Mucosa of descending colon (tissue), 3 donors: ENCODE measurements around the gene DUS4L. TPM values are rescaled to one million over a fixed set of nuclear protein-coding genes. Genes with fewer than 3 reads are reported as not detected.

Experiments
- ATAC-seq: fragments of 200-7000 bp; cut with Tn5 transposase; one replicate; pipeline ENCODE4 v1.9.1; 2020; ENCODE audit warnings: mild to moderate bottlenecking, moderate library complexity
- DNase-seq, 3 donors: peaks; one replicate each; pipeline ENCODE4 v3.0.0-alpha.2; 2020
- H3K36me3 ChIP-seq: fragments of 200-600 bp; one replicate; pipeline ENCODE4 v1.8.0; 2021; ENCODE audit warnings: low read depth, mild to moderate bottlenecking
- H3K4me1 ChIP-seq: fragments of 200-600 bp; one replicate; pipeline ENCODE4 v1.8.0; 2021; ENCODE audit warnings: low read depth, mild to moderate bottlenecking
- H3K4me3 ChIP-seq: fragments of 200-600 bp; one replicate; pipeline ENCODE4 v1.8.0; 2021; ENCODE audit warnings: mild to moderate bottlenecking
- H3K9me3 ChIP-seq: fragments of 200-600 bp; one replicate; pipeline ENCODE4 v1.8.0; 2021; ENCODE audit warnings: mild to moderate bottlenecking
- intact Hi-C, 2 donors: fragments of 100-400 bp; cut with DNase I in 1 of 2; cut with micrococcal nuclease in 1 of 2; formaldehyde crosslinking; loops; one replicate each; pipeline versions ENCODE4 v1.11.0 to v1.11.1; 2022; cut with DNase I, micrococcal nuclease
- total RNA-seq, 3 donors: library from RNA; stranded (reverse); fragmentation: NEBNext Ultra II Directional in 2 of 3; extraction: Animal tissue kit (Norgen Biotek cat#: 25700) in 2 of 3; gene quantifications; one replicate each; pipeline versions ENCODE4 v1.2.1 to v1.2.4, GENCODE V29; 2021 to 2023
- TF ChIP-seq, protein P1 (sequence below): fragments of 200-600 bp; IDR thresholded peaks from one replicate; pipeline ENCODE4 v1.8.0; 2022; ENCODE audit warnings: antibody characterized with exemption, mild to moderate bottlenecking
- donor health status: DM: no; HTN: no; CAD: no; lungs with moderate emphysema.
- donor health status: DM: no; HTN: no; CAD: no.
- donor health status: DM: no; HTN: yes; CAD: no.

Gene DUS4L
- total RNA-seq, 3 donors from 2014 or later, result 5.2 to 7.0 (median 7.0) TPM

- intact Hi-C loops, result no loop called here
- H3K9me3 ChIP-seq, result no peaks in the 10 kb centered on the region
- no peak for DNase-seq
Measured at GRCh38 chr7:107570298-107570697, 6.5 kb downstream of the DUS4L start.

DNA sequence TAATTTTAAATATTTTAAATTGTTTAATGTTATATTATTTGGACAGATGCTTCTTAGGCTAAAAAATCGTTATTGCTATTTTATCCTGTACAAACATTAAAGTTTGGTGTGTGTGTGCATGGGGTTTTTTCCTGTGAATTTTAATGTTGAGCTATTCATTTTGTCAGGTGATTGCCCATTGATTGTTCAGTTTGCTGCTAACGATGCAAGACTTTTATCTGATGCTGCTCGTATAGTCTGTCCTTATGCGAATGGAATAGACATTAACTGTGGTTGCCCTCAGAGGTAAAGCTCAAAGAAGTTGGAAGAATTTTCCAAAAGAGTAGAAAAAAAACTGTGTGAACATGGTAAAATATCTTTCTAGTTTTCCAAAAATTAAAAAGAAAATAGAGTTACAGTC is 9.8 kb downstream of the DUS4L start:
- intact Hi-C loops, result no loop called here
- TF ChIP-seq, protein P1, sequence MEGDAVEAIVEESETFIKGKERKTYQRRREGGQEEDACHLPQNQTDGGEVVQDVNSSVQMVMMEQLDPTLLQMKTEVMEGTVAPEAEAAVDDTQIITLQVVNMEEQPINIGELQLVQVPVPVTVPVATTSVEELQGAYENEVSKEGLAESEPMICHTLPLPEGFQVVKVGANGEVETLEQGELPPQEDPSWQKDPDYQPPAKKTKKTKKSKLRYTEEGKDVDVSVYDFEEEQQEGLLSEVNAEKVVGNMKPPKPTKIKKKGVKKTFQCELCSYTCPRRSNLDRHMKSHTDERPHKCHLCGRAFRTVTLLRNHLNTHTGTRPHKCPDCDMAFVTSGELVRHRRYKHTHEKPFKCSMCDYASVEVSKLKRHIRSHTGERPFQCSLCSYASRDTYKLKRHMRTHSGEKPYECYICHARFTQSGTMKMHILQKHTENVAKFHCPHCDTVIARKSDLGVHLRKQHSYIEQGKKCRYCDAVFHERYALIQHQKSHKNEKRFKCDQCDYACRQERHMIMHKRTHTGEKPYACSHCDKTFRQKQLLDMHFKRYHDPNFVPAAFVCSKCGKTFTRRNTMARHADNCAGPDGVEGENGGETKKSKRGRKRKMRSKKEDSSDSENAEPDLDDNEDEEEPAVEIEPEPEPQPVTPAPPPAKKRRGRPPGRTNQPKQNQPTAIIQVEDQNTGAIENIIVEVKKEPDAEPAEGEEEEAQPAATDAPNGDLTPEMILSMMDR, result no peak
- Histone ChIP-seq H3K9me3 (no peaks in the 10 kb centered on the region), H3K36me3 (no peaks in the 10 kb centered on the region), H3K4me1 (no peaks in the 10 kb centered on the region), H3K4me3 (no peak overlapping the region)
- DNase-seq (no peak), ATAC-seq (no peak)

More at GRCh38 chr7:107570298-107570697, 6.5 kb downstream of the DUS4L start:
- no peaks in the 10 kb centered on the region for H3K36me3 ChIP-seq
- peaks cover under 1% of the 10 kb centered on the region for H3K4me1 ChIP-seq
- TF ChIP-seq, protein P1, result no peak
- H3K4me3 ChIP-seq, result no peak overlapping the region
- ATAC-seq, result no peak

DNA sequence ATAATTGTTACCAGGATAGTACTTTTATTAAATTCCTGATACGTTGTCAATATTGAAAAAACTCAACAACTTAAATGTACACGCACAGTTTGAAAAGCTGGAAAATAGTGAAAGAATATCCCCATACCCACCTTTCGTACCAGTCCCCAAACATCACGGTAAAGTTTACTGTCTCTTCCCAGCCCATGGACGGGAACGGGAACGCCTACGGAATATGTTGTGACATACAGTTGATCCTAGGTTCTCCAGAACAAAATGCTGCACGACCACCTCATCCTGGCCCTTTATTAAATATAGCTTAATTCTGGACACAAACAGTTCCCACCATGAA is 15.7 kb downstream of the DUS4L start:
- DNase-seq (no peak), ATAC-seq (peak; percentile 4)
- Histone ChIP-seq H3K4me1 (peaks cover 16% of the 10 kb centered on the region), H3K9me3 (no peaks in the 10 kb centered on the region), H3K4me3 (peak overlapping the region; percentile 52), H3K36me3 (no peaks in the 10 kb centered on the region)
- intact Hi-C loops, result no loop called here
- TF ChIP-seq, protein P1, result no peak

DNA sequence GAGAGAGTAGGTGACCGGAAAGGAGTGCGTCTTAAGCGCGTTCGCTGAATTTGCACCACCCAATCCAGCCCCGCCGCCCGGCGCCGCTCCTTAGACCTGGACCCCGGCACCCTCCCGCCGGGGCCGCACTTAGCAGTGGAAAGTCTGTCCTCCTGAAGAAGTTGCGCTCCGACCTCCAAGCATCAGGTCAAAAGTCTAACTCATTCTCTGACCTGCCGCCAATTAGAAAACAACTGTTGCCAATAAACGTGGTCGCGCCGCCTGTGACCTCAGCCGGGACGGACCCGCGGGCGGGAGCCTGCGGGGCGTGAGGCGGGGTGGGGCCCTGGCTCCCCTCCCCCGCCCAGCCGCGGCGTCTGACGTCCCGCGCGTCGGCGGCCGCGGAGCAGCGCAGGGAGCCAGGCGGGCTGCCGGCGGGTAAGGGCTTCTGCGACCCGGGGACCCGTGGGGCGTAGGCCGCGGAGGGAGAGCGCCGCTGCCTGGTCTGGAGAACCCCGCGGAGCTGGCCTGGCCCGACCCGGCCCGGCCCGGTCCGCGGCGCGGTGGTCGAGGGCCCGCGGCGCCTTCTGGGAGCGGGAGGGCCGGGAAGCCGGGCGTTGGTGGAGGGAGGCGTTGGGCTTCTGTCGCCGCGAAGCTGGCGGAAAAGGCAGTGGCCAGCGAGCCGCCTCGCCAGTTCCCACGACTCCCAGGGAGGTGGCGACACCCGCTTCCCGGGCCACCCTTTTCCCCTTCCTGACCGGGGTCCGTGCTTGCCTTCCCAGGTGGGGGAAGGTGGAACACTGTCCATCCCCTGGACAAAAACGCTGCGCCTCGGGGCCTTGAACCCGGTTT is 16.3 kb downstream of the DUS4L start, which contains the start of gene BCAP29:
TSS of gene BCAP29 (plus strand) at position 362 of the 831 bp plus-strand sequence. CDS start 527 bp downstream, outside the sequence.
- intact Hi-C loops, result no loop called here
- ATAC-seq (peak; percentile 97), DNase-seq (peak; percentile 81 to 86 (median 84))
- TF ChIP-seq, protein P1, result no peak
- no peaks in the 10 kb centered on the region for H3K9me3 ChIP-seq
- peak within 1 kb of the TSS; percentile 52 for H3K4me3 ChIP-seq
- peaks cover 16% of the 10 kb centered on the region for H3K4me1 ChIP-seq
- H3K36me3 ChIP-seq, result no peaks in the 10 kb centered on the region

- Histone ChIP-seq H3K9me3 (no peaks in the 10 kb centered on the region), H3K4me3 (peak overlapping the region; percentile 52), H3K4me1 (peaks cover 16% of the 10 kb centered on the region), H3K36me3 (no peaks in the 10 kb centered on the region)
- no peak for DNase-seq
- intact Hi-C loops, result no loop called here
- TF ChIP-seq, protein P1, result no peak
- ATAC-seq, result peak; percentile 55
Measured at GRCh38 chr7:107580716-107581383, 17.1 kb downstream of the DUS4L start.
